H1 (cell line): Measurements from ENCODE around the gene KEL. TPM values are rescaled to one million over a fixed set of nuclear protein-coding genes. Genes with fewer than 3 reads are reported as not detected.

Experiments
- CHD7 ChIP-seq: fragments of 300-600 bp; sonication (generic); IDR thresholded peaks from 2 replicates; pipeline ENCODE4 v1.7.1; 2012; ENCODE audit warnings: low read length, moderate library complexity, mild to moderate bottlenecking, inconsistent platforms; ENCODE audit not compliant: insufficient replicate concordance
- JUND ChIP-seq: IDR thresholded peaks from 2 replicates; pipeline ENCODE4 v1.6.1; 2011; ENCODE audit warnings: mild to moderate bottlenecking, improper control_type of control experiment, low read length
- polyA plus RNA-seq, 7 experiments: library from polyadenylated mRNA; depleted of rRNA in 3 of 7; stranded (reverse) in 5 of 7; unstranded in 2 of 7; fragments of >200 nt in 5 of 7; fragments of 200-250 nt in 2 of 7; gene quantifications; 1 replicate in 5 of 7; 2 replicates in 1 of 7; 4 replicates in 1 of 7; pipeline versions ENCODE4 v1.2.1 to v1.2.3, GENCODE V29; 2011 to 2013; ENCODE audit warnings: missing spikeins in 2 of 7, mixed read lengths in 2 of 7
- total RNA-seq: library from RNA; stranded (reverse); fragmentation: NEBNext Ultra II Directional; extraction: Animal tissue kit (Norgen Biotek cat#: 25700); gene quantifications from 2 replicates; pipeline ENCODE4 v1.2.1, GENCODE V29; 2021

The KEL gene
- total and polyA plus RNA-seq, 2 of the 8 experiments (the other 6 are each of a cell fraction or from before 2014, with no cell fraction given), result 1.8 to 1.9 TPM

GRCh38 chr7:142998966-142999365 is 36.8 kb upstream of the KEL start (continued):
- TF ChIP-seq CHD7, result no peak
- TF ChIP-seq JUND, result no peak
